GM19193 (cell line): Measurements from ENCODE around the gene ZNF41.

ENCODE experiments used
- POLR2A ChIP-seq: IDR thresholded peaks from 4 replicates; pipeline ENCODE4 v1.6.1; 2011; ENCODE audit not compliant: insufficient read depth, insufficient read length; ENCODE audit errors: extremely low read depth

ZNF41 gene

GRCh38 chrX:47497271-47497888, 14.4 kb upstream of the ZNF41 start:
- no peak for TF ChIP-seq POLR2A

GRCh38 chrX:47489507-47490275, 6.7 kb upstream of the ZNF41 start:
- TF ChIP-seq POLR2A, result no peak

- no peak for TF ChIP-seq POLR2A
Observed at GRCh38 chrX:47484885-47485284, 1.9 kb upstream of the ZNF41 start.

GRCh38 chrX:47483306-47484268, 565 bp upstream of the ZNF41 start:
- TF ChIP-seq POLR2A, result no peak

GRCh38 chrX:47482065-47482511, 934 bp downstream of the ZNF41 start:
- no peak for TF ChIP-seq POLR2A

GRCh38 chrX:47481160-47481559, 1.9 kb downstream of the ZNF41 start:
- TF ChIP-seq POLR2A, result no peak

GRCh38 chrX:47480576-47480975, 2.4 kb downstream of the ZNF41 start:
- TF ChIP-seq POLR2A, result no peak

GRCh38 chrX:47475476-47475875, 7.5 kb downstream of the ZNF41 start:
- no peak for TF ChIP-seq POLR2A

- no peak for TF ChIP-seq POLR2A
Observed at GRCh38 chrX:47467106-47467505, 15.9 kb downstream of the ZNF41 start.

- no peak for TF ChIP-seq POLR2A
Observed at GRCh38 chrX:47460561-47460960, 22.5 kb downstream of the ZNF41 start.

- TF ChIP-seq POLR2A, result no peak
Observed at GRCh38 chrX:47458528-47458927, 24.5 kb downstream of the ZNF41 start.

- no peak for TF ChIP-seq POLR2A
Observed at GRCh38 chrX:47456080-47456479, 26.9 kb downstream of the ZNF41 start.

GRCh38 chrX:47452112-47452511, 30.9 kb downstream of the ZNF41 start:
- no peak for TF ChIP-seq POLR2A

GRCh38 chrX:47448165-47448806, 34.7 kb downstream of the ZNF41 start:
- no peak for TF ChIP-seq POLR2A

- no peak for TF ChIP-seq POLR2A
Observed at GRCh38 chrX:47447607-47448006, 35.4 kb downstream of the ZNF41 start.

GRCh38 chrX:47446971-47447370, 36.1 kb downstream of the ZNF41 start:
- TF ChIP-seq POLR2A, result no peak

- no peak for TF ChIP-seq POLR2A
Observed at GRCh38 chrX:47446431-47446830, 36.6 kb downstream of the ZNF41 start.
